Mucosa of stomach (tissue), 1 donor: ENCODE measurements around the gene TOM1L2.

ENCODE experiments used
- H3K27me3 ChIP-seq: one replicate; pipeline ENCODE4 v1.7.0; 2013; ENCODE audit warnings: mild to moderate bottlenecking, low read length; ENCODE audit not compliant: control insufficient read depth, insufficient read depth
- H3K36me3 ChIP-seq: one replicate; pipeline ENCODE4 v1.7.0; 2013; ENCODE audit warnings: low read length; ENCODE audit not compliant: control insufficient read depth, insufficient read depth
- H3K4me1 ChIP-seq: one replicate; pipeline ENCODE4 v1.7.0; 2013; ENCODE audit warnings: mild to moderate bottlenecking, low read length; ENCODE audit not compliant: control insufficient read depth, insufficient read depth
- H3K4me3 ChIP-seq: one replicate; pipeline ENCODE4 v1.7.0; 2013; ENCODE audit warnings: low read length
- H3K9ac ChIP-seq: one replicate; pipeline ENCODE4 v1.7.0; 2013; ENCODE audit warnings: mild to moderate bottlenecking, low read length, moderate library complexity
- H3K9me3 ChIP-seq: one replicate; pipeline ENCODE4 v1.7.0; 2013; ENCODE audit warnings: mild to moderate bottlenecking, low read length, moderate library complexity; ENCODE audit not compliant: control insufficient read depth
- donor health status: Pancreatic carcinoma.

TOM1L2 gene

GRCh38 chr17:17937958-17938357 is 34.2 kb downstream of the TOM1L2 start:
- no peak overlapping the region for H3K9ac ChIP-seq
- H3K9me3 ChIP-seq: no peaks in the 10 kb centered on the region
- H3K4me1 ChIP-seq: peaks cover 46% of the 10 kb centered on the region
- no peaks in the 10 kb centered on the region for H3K27me3 ChIP-seq
- H3K4me3 ChIP-seq: no peak overlapping the region
- no peaks in the 10 kb centered on the region for H3K36me3 ChIP-seq

GRCh38 chr17:17937201-17937853 is 34.9 kb downstream of the TOM1L2 start:
- Histone ChIP-seq H3K4me1 (peaks cover 41% of the 10 kb centered on the region), H3K9ac (no peak overlapping the region)

GRCh38 chr17:17935321-17936271 is 36.6 kb downstream of the TOM1L2 start:
- Histone ChIP-seq H3K9me3 (no peaks in the 10 kb centered on the region), H3K4me1 (peaks cover 35% of the 10 kb centered on the region), H3K9ac (no peak overlapping the region), H3K36me3 (no peaks in the 10 kb centered on the region), H3K4me3 (no peak overlapping the region), H3K27me3 (no peaks in the 10 kb centered on the region)

More at GRCh38 chr17:17937201-17937853, 34.9 kb downstream of the TOM1L2 start:
- Histone ChIP-seq H3K9me3 (no peaks in the 10 kb centered on the region), H3K4me3 (no peak overlapping the region), H3K27me3 (no peaks in the 10 kb centered on the region), H3K36me3 (no peaks in the 10 kb centered on the region)

GRCh38 chr17:17934806-17935205 is 37.4 kb downstream of the TOM1L2 start:
- H3K9ac ChIP-seq: no peak overlapping the region
- no peak overlapping the region for H3K4me3 ChIP-seq
- H3K36me3 ChIP-seq: no peaks in the 10 kb centered on the region
- H3K27me3 ChIP-seq: no peaks in the 10 kb centered on the region
- no peaks in the 10 kb centered on the region for H3K9me3 ChIP-seq
- peaks cover 30% of the 10 kb centered on the region for H3K4me1 ChIP-seq

- Histone ChIP-seq H3K9ac (no peak overlapping the region), H3K36me3 (no peaks in the 10 kb centered on the region), H3K27me3 (no peaks in the 10 kb centered on the region), H3K4me3 (no peak overlapping the region), H3K9me3 (no peaks in the 10 kb centered on the region), H3K4me1 (peaks cover 24% of the 10 kb centered on the region)
Measured at GRCh38 chr17:17934214-17934613, 38.0 kb downstream of the TOM1L2 start.

- Histone ChIP-seq H3K4me1 (peaks cover 20% of the 10 kb centered on the region), H3K27me3 (no peaks in the 10 kb centered on the region), H3K9me3 (no peaks in the 10 kb centered on the region), H3K9ac (no peak overlapping the region), H3K36me3 (no peaks in the 10 kb centered on the region), H3K4me3 (no peak overlapping the region)
Measured at GRCh38 chr17:17933775-17934174, 38.4 kb downstream of the TOM1L2 start.

- H3K27me3 ChIP-seq: no peaks in the 10 kb centered on the region
- no peaks in the 10 kb centered on the region for H3K36me3 ChIP-seq
- H3K4me3 ChIP-seq: no peak overlapping the region
- H3K9me3 ChIP-seq: no peaks in the 10 kb centered on the region
- no peaks in the 10 kb centered on the region for H3K4me1 ChIP-seq
- no peak overlapping the region for H3K9ac ChIP-seq
Measured at GRCh38 chr17:17931159-17931558, 41.0 kb downstream of the TOM1L2 start.

- no peaks in the 10 kb centered on the region for H3K9me3 ChIP-seq
- no peaks in the 10 kb centered on the region for H3K27me3 ChIP-seq
- no peaks in the 10 kb centered on the region for H3K36me3 ChIP-seq
- H3K9ac ChIP-seq: no peak overlapping the region
- no peak overlapping the region for H3K4me3 ChIP-seq
- no peaks in the 10 kb centered on the region for H3K4me1 ChIP-seq
Measured at GRCh38 chr17:17930674-17931073, 41.5 kb downstream of the TOM1L2 start.

- H3K4me3 ChIP-seq: no peak overlapping the region
- H3K9ac ChIP-seq: no peak overlapping the region
- H3K36me3 ChIP-seq: no peaks in the 10 kb centered on the region
- no peaks in the 10 kb centered on the region for H3K27me3 ChIP-seq
- H3K4me1 ChIP-seq: no peaks in the 10 kb centered on the region
- H3K9me3 ChIP-seq: no peaks in the 10 kb centered on the region
Measured at GRCh38 chr17:17929655-17930380, 42.4 kb downstream of the TOM1L2 start.

GRCh38 chr17:17928398-17929287 is 43.6 kb downstream of the TOM1L2 start:
- Histone ChIP-seq H3K4me3 (no peak overlapping the region), H3K4me1 (no peaks in the 10 kb centered on the region), H3K9me3 (no peaks in the 10 kb centered on the region), H3K36me3 (no peaks in the 10 kb centered on the region), H3K27me3 (no peaks in the 10 kb centered on the region), H3K9ac (no peak overlapping the region)

GRCh38 chr17:17926840-17927449 is 45.3 kb downstream of the TOM1L2 start:
- Histone ChIP-seq H3K9me3 (no peaks in the 10 kb centered on the region), H3K9ac (no peak overlapping the region), H3K27me3 (no peaks in the 10 kb centered on the region), H3K4me1 (peaks cover 16% of the 10 kb centered on the region), H3K4me3 (no peak overlapping the region), H3K36me3 (no peaks in the 10 kb centered on the region)
